ENCODE measurements around the gene BLID. TPM values are rescaled to one million over a fixed set of nuclear protein-coding genes. Genes with fewer than 3 reads are reported as not detected.

The BLID gene
- total RNA-seq, 1 experiment from 2014 or later, result not detected

- Histone ChIP-seq H2BK120ac (ENCODE audit: low read depth, low read length, poor library complexity, severe bottlenecking) (no peak overlapping the region), H2BK20ac (ENCODE audit: low read depth, low read length, poor library complexity, severe bottlenecking) (no peak overlapping the region), H3K9me3 (ENCODE audit: control insufficient read depth, low read depth, low read length) (no peaks in the 10 kb centered on the region), H3K23me2 (ENCODE audit: insufficient read length, low read depth, low read length, poor library complexity, severe bottlenecking) (no peaks in the 10 kb centered on the region), H3K18ac (ENCODE audit: insufficient read length, low read depth, low read length) (no peak overlapping the region), H3K79me2 (ENCODE audit: insufficient read depth, low read length) (no peaks in the 10 kb centered on the region), H3K9ac (ENCODE audit: extremely low read depth, insufficient read length, low read length) (no peak overlapping the region), H4K91ac (ENCODE audit: insufficient read length, low read depth, low read length) (no peak overlapping the region), H3T11ph (ENCODE audit: low read length) (no peak overlapping the region), H2BK12ac (ENCODE audit: insufficient read length, low read depth, low read length) (no peak overlapping the region), H2BK15ac (ENCODE audit: low read depth, low read length) (no peak overlapping the region), H3K27ac (ENCODE audit: insufficient read length, low read depth, low read length) (no peak overlapping the region), H3K14ac (ENCODE audit: insufficient read depth, low read length) (no peak overlapping the region), H3K4me1 (ENCODE audit: insufficient read depth, low read length) (no peaks in the 10 kb centered on the region; the same call in 1 of the 2 replicates), H3K27me3 (ENCODE audit: insufficient read depth, low read length) (no peaks in the 10 kb centered on the region), H2BK5ac (ENCODE audit: insufficient read length, low read length) (no peak overlapping the region), H3K4ac (ENCODE audit: low read depth, low read length) (no peak overlapping the region), H2AFZ (ENCODE audit: low read length) (no peak overlapping the region), H3K23ac (ENCODE audit: insufficient read length, low read depth, low read length) (no peak overlapping the region), H4K8ac (replicated peaks; ENCODE audit: insufficient read length, low read depth, low read length) (no peak overlapping the region), H3K4me2 (ENCODE audit: insufficient read depth, insufficient read length, low read length) (no peak overlapping the region), H2AK5ac (ENCODE audit: insufficient read length, low read length) (no peak overlapping the region), H3K79me1 (ENCODE audit: insufficient read depth, low read depth, low read length, poor library complexity, severe bottlenecking) (no peaks in the 10 kb centered on the region), H4K5ac (ENCODE audit: insufficient read length, low read depth, low read length) (no peak overlapping the region), H4K20me1 (ENCODE audit: control insufficient read depth, insufficient read depth, insufficient read length) (no peaks in the 10 kb centered on the region), H3K56ac (ENCODE audit: insufficient read length, low read depth, low read length) (no peak overlapping the region)
- Mint-ChIP-seq H3K4me1 (peaks cover 13 to 15% of the 10 kb centered on the region in 2 experiments), H3K27me3 (ENCODE audit: low read depth) (no peaks in the 10 kb centered on the region; the same call in none of the 2 replicates), H3K4me3 (no peak overlapping the region), H3K36me3 (ENCODE audit: insufficient read depth in 1 of 3, low read depth in 3 of 3) (peaks cover 0 to 5% (median 1%) of the 10 kb centered on the region in 3 experiments; a peak in 2 of 7 replicates), H3K27ac (no peak overlapping the region), H3K9me3 (no peaks in the 10 kb centered on the region; a peak in 2 of 5 replicates)
- no peak for TF ChIP-seq CTCF (conservative IDR thresholded peaks at IDR 0.05)
- DNase-seq, result no peak
- no CpG with 5 or more reads among the region's 3 CpGs for WGBS (ENCODE audit: extremely low coverage, insufficient read length, low lambda C conversion rate)
Observed at GRCh38 chr11:122068837-122069236, 47.2 kb downstream of the BLID start.
